GM18519 (cell line): ENCODE measurements around the gene GTPBP8.
A peak's percentile ranks its signal among the peaks of the same experiment; 100 is the strongest.

Source experiments
- ATAC-seq: cut with Tn5 transposase; IDR thresholded peaks from one replicate; pipeline ENCODE4 v1.9.1; 2021; ENCODE audit warnings: mild to moderate bottlenecking, moderate library complexity; ENCODE audit not compliant: unreplicated experiment, low FRiP score

GTPBP8 gene

GRCh38 chr3:112990672-112991602 lies at the start of gene GTPBP8:
GTPBP8 (plus strand) TSS chr3:112990984; CDS start chr3:112991000, 16 bp downstream.
- peak; percentile 75 for ATAC-seq

GRCh38 chr3:112948346-112948838 lies 42.4 kb upstream of the GTPBP8 start:
- ATAC-seq = no peak

GRCh38 chr3:112956351-112956750 lies 34.4 kb upstream of the GTPBP8 start:
- ATAC-seq = no peak

GRCh38 chr3:112958811-112959560 lies 31.8 kb upstream of the GTPBP8 start:
- peak; percentile 49 for ATAC-seq

- no peak for ATAC-seq
Observed at GRCh38 chr3:112963683-112964082, 27.1 kb upstream of the GTPBP8 start.

- no peak for ATAC-seq
Observed at GRCh38 chr3:112965656-112966055, 25.1 kb upstream of the GTPBP8 start.

GRCh38 chr3:112966633-112967032 lies 24.2 kb upstream of the GTPBP8 start:
- no peak for ATAC-seq

GRCh38 chr3:112967425-112967824 lies 23.4 kb upstream of the GTPBP8 start:
- no peak for ATAC-seq

- ATAC-seq = no peak
Observed at GRCh38 chr3:112967828-112968227, 23.0 kb upstream of the GTPBP8 start.

- ATAC-seq = no peak
Observed at GRCh38 chr3:112972158-112972557, 18.6 kb upstream of the GTPBP8 start.

- ATAC-seq = peak; percentile 74
Observed at GRCh38 chr3:112973325-112974177, 17.2 kb upstream of the GTPBP8 start.

- no peak for ATAC-seq
Observed at GRCh38 chr3:112974178-112974517, 16.6 kb upstream of the GTPBP8 start.

GRCh38 chr3:112974894-112975293 lies 15.9 kb upstream of the GTPBP8 start, which contains the start of gene CD200R1:
CD200R1 (minus strand) TSS chr3:112975103; CDS start chr3:112974857, 246 bp downstream.
- ATAC-seq = no peak

- ATAC-seq = no peak
Observed at GRCh38 chr3:112976001-112976400, 14.8 kb upstream of the GTPBP8 start.

GRCh38 chr3:112976953-112977352 lies 13.8 kb upstream of the GTPBP8 start:
- ATAC-seq = no peak

- ATAC-seq = no peak
Observed at GRCh38 chr3:112979244-112979832, 11.4 kb upstream of the GTPBP8 start.

GRCh38 chr3:112980080-112980479 lies 10.7 kb upstream of the GTPBP8 start:
- ATAC-seq = no peak

- no peak for ATAC-seq
Observed at GRCh38 chr3:112982710-112983109, 8.1 kb upstream of the GTPBP8 start.

- ATAC-seq = no peak
Observed at GRCh38 chr3:112984485-112984884, 6.3 kb upstream of the GTPBP8 start.
